ENCODE measurements around the gene MKLN1. TPM values are rescaled to one million over a fixed set of nuclear protein-coding genes. Genes with fewer than 3 reads are reported as not detected.

Gene MKLN1
- total and polyA plus RNA-seq, 10 of the 15 experiments (the other 5 are each of a cell fraction or from before 2014, with no cell fraction given) = 13.6 to 55.8 (median 29.3) TPM

- ATAC-seq (peak; percentile 83), FAIRE-seq (no peak)
- SMC1A ChIA-PET (ENCODE audit: uncharacterized antibody, unreplicated experiment) = interaction anchor here (1.5 kb wide), 1 partner anchor 14 kb away, joined by 3 read pairs; no protein-coding TSS in a partner anchor
These were observed 194.8 kb downstream of the MKLN1 start for GRCh38 chr7:131522325-131522930.

More at GRCh38 chr7:131522325-131522930, 194.8 kb downstream of the MKLN1 start:
- CTCF ChIA-PET = interaction anchor here (0.7 to 2.9 kb wide), 3 partner anchors 9 to 29 kb away, joined by 3 to 9 read pairs (median 3); no protein-coding TSS in a partner anchor
- TF ChIP-seq TBL1XR1 (IDR thresholded peaks at IDR 0.05; ENCODE audit: low read depth, low read length) (no peak), KAT2A (conservative IDR thresholded peaks at IDR 0.05; ENCODE audit: control insufficient read depth, low read depth, low read length) (no peak), RELA (IDR thresholded peaks at IDR 0.05; ENCODE audit: borderline replicate concordance, partially characterized antibody) (no peak), ZSCAN29 (IDR thresholded peaks at IDR 0.05) (no peak), RELB (IDR thresholded peaks at IDR 0.05; ENCODE audit: low read depth) (no peak), NFYA (IDR thresholded peaks at IDR 0.05; ENCODE audit: borderline replicate concordance, low read depth, low read length) (no peak), KDM1A (IDR thresholded peaks at IDR 0.05; ENCODE audit: borderline replicate concordance) (no peak), RB1 (IDR thresholded peaks at IDR 0.05; ENCODE audit: borderline replicate concordance) (no peak), ESRRA (IDR thresholded peaks at IDR 0.05; ENCODE audit: low read length) (no peak), MEF2A (IDR thresholded peaks at IDR 0.05; ENCODE audit: insufficient read depth, low read depth, low read length) (no peak), PAX8 (IDR thresholded peaks at IDR 0.05) (no peak), SUZ12 (IDR thresholded peaks at IDR 0.05; ENCODE audit: unreplicated experiment) (no peak)
- TF ChIP-seq, protein P1, sequence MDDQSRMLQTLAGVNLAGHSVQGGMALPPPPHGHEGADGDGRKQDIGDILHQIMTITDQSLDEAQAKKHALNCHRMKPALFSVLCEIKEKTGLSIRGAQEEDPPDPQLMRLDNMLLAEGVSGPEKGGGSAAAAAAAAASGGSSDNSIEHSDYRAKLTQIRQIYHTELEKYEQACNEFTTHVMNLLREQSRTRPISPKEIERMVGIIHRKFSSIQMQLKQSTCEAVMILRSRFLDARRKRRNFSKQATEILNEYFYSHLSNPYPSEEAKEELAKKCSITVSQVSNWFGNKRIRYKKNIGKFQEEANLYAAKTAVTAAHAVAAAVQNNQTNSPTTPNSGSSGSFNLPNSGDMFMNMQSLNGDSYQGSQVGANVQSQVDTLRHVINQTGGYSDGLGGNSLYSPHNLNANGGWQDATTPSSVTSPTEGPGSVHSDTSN (IDR thresholded peaks at IDR 0.05; ENCODE audit: insufficient replicate concordance, low read depth, low read length) = no peak
- TF ChIP-seq, protein P2, sequence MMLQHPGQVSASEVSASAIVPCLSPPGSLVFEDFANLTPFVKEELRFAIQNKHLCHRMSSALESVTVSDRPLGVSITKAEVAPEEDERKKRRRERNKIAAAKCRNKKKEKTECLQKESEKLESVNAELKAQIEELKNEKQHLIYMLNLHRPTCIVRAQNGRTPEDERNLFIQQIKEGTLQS (IDR thresholded peaks at IDR 0.05; ENCODE audit: borderline replicate concordance, extremely low read depth, low read depth, low read length) = no peak
- TF ChIP-seq, protein P3, sequence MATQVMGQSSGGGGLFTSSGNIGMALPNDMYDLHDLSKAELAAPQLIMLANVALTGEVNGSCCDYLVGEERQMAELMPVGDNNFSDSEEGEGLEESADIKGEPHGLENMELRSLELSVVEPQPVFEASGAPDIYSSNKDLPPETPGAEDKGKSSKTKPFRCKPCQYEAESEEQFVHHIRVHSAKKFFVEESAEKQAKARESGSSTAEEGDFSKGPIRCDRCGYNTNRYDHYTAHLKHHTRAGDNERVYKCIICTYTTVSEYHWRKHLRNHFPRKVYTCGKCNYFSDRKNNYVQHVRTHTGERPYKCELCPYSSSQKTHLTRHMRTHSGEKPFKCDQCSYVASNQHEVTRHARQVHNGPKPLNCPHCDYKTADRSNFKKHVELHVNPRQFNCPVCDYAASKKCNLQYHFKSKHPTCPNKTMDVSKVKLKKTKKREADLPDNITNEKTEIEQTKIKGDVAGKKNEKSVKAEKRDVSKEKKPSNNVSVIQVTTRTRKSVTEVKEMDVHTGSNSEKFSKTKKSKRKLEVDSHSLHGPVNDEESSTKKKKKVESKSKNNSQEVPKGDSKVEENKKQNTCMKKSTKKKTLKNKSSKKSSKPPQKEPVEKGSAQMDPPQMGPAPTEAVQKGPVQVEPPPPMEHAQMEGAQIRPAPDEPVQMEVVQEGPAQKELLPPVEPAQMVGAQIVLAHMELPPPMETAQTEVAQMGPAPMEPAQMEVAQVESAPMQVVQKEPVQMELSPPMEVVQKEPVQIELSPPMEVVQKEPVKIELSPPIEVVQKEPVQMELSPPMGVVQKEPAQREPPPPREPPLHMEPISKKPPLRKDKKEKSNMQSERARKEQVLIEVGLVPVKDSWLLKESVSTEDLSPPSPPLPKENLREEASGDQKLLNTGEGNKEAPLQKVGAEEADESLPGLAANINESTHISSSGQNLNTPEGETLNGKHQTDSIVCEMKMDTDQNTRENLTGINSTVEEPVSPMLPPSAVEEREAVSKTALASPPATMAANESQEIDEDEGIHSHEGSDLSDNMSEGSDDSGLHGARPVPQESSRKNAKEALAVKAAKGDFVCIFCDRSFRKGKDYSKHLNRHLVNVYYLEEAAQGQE (IDR thresholded peaks at IDR 0.05; ENCODE audit: low read depth, low read length) = no peak
- BruUV-seq (replicated peaks) = no TSS peak
- no peak overlapping the region for H3K27ac ChIP-seq (ENCODE audit: control insufficient read depth, insufficient read depth)
- H3K4me1 ChIP-seq (ENCODE audit: control insufficient read depth, insufficient read depth, low read length) = no peaks in the 10 kb centered on the region; the same call in 1 of the 2 replicates
- RAD21 ChIA-PET (ENCODE audit: unreplicated experiment) = interaction anchor here (1.0 kb wide), 1 partner anchor 40 kb away, joined by 3 read pairs; no protein-coding TSS in a partner anchor
- H3K4me2 ChIP-seq (ENCODE audit: control insufficient read depth, insufficient read depth) = peak overlapping the region; percentile 36
- H3K9ac ChIP-seq (ENCODE audit: control insufficient read depth, insufficient read depth, low read length) = no peak overlapping the region
- H4K20me1 ChIP-seq (ENCODE audit: control insufficient read depth, insufficient read depth) = no peaks in the 10 kb centered on the region
- peak overlapping the region; percentile 70 for H2AFZ ChIP-seq (ENCODE audit: control insufficient read depth, low read depth, low read length)
- H3K36me3 ChIP-seq (ENCODE audit: control insufficient read depth in 2 of 2, insufficient read depth in 2 of 2, low read length in 1 of 2) = no peaks in the 10 kb centered on the region
- no peak for DNase-seq (ENCODE audit: low read depth, low spot score)
- no peaks in the 10 kb centered on the region for H3K79me2 ChIP-seq (ENCODE audit: control insufficient read depth, insufficient read depth, low read length)
- 75% methylated on average over 11 of the region's 11 CpGs for WGBS (ENCODE audit: insufficient coverage, insufficient replicate concordance, low lambda C conversion rate, missing lambda C conversion rate)
- in situ Hi-C loops (cut with MboI) = no loop called here
- H3K4me3 ChIP-seq = peak overlapping the region; percentile 9; the same call in 1 of the 2 replicates
- POLR2A ChIA-PET = no interaction called here
- H3K27me3 ChIP-seq (replicated peaks in 1 of 2; ENCODE audit: control insufficient read depth in 2 of 2, insufficient read depth in 2 of 2, low read length in 1 of 2) = no peaks in the 10 kb centered on the region
- H3K9me3 ChIP-seq (replicated peaks; ENCODE audit: control insufficient read depth, insufficient read depth, low read length) = no peaks in the 10 kb centered on the region
- intact Hi-C loops (cut with micrococcal nuclease; ENCODE audit: unreplicated experiment) = no loop called here

Data from GM12878 (cell line).